Mesothelial cell of epicardium (in vitro differentiated cells): ENCODE measurements around the gene LEFTY1. TPM values are rescaled to one million over a fixed set of nuclear protein-coding genes. Genes with fewer than 3 reads are reported as not detected.
"Not testable (repeated sequence)": the region's sequence is repeated elsewhere in the genome, so short reads cannot be mapped to it uniquely, and the experiment has no call there.

Experiments used
- DNase-seq, 2 experiments: peaks; one replicate each; pipeline ENCODE4 v3.0.0; 2021; ENCODE audit warnings: low spot score in 2 of 2; ENCODE audit not compliant: unreplicated experiment in 2 of 2
- H3K27ac Mint-ChIP-seq: 2 replicates; pipeline ENCODE4 v1.8.0; 2021; ENCODE audit warnings: mixed read lengths
- H3K27me3 Mint-ChIP-seq: 2 replicates; pipeline ENCODE4 v1.8.0; 2021; ENCODE audit warnings: low read depth, mixed read lengths
- H3K36me3 Mint-ChIP-seq: 2 replicates; pipeline ENCODE4 v1.8.0; 2021; ENCODE audit warnings: mixed read lengths
- H3K4me1 Mint-ChIP-seq: 2 replicates; pipeline ENCODE4 v1.8.0; 2021; ENCODE audit warnings: mixed read lengths
- H3K4me3 Mint-ChIP-seq: 2 replicates; pipeline ENCODE4 v1.8.0; 2021; ENCODE audit warnings: mild to moderate bottlenecking, moderate library complexity, mixed read lengths
- H3K9me3 Mint-ChIP-seq: 2 replicates; pipeline ENCODE4 v1.8.0; 2021; ENCODE audit warnings: mixed read lengths
- total RNA-seq: library from RNA; stranded (reverse); gene quantifications from 3 replicates; pipeline ENCODE4 v1.2.1, GENCODE V29; 2021
- TF ChIP-seq, protein P1 (sequence below): fragments of 200-600 bp; sonication (generic); IDR thresholded peaks from one replicate; pipeline ENCODE4 v1.5.0; 2021; ENCODE audit warnings: antibody characterized with exemption; ENCODE audit not compliant: unreplicated experiment

The LEFTY1 gene
- total RNA-seq, 1 donor from 2014 or later, result 1.6 TPM

DNA sequence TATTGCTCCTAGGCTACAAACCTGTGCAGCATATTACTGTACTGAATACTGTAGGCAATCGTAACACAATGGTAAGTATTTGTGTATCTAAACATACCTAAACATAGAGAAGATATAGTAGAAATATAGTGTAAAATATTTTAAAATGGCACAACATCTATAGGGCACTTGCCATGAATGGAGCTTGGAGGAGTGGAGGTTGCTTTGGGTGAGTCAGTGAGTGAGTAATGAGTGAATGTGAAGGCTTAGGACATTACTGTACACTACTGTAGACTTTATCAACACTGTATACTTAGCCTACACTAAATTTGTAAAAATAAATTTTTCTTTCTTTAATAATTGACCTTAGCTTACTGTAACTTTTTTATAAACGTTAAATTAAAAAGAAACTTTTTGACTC is 44.1 kb upstream of the LEFTY1 start:
- no peak for DNase-seq
- Mint-ChIP-seq H3K27ac (no peak overlapping the region), H3K4me1 (peaks cover 10% of the 10 kb centered on the region), H3K36me3 (no peaks in the 10 kb centered on the region), H3K4me3 (no peak overlapping the region), H3K27me3 (no peaks in the 10 kb centered on the region), H3K9me3 (no peaks in the 10 kb centered on the region)
- TF ChIP-seq, protein P1, sequence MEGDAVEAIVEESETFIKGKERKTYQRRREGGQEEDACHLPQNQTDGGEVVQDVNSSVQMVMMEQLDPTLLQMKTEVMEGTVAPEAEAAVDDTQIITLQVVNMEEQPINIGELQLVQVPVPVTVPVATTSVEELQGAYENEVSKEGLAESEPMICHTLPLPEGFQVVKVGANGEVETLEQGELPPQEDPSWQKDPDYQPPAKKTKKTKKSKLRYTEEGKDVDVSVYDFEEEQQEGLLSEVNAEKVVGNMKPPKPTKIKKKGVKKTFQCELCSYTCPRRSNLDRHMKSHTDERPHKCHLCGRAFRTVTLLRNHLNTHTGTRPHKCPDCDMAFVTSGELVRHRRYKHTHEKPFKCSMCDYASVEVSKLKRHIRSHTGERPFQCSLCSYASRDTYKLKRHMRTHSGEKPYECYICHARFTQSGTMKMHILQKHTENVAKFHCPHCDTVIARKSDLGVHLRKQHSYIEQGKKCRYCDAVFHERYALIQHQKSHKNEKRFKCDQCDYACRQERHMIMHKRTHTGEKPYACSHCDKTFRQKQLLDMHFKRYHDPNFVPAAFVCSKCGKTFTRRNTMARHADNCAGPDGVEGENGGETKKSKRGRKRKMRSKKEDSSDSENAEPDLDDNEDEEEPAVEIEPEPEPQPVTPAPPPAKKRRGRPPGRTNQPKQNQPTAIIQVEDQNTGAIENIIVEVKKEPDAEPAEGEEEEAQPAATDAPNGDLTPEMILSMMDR, result no peak

DNA sequence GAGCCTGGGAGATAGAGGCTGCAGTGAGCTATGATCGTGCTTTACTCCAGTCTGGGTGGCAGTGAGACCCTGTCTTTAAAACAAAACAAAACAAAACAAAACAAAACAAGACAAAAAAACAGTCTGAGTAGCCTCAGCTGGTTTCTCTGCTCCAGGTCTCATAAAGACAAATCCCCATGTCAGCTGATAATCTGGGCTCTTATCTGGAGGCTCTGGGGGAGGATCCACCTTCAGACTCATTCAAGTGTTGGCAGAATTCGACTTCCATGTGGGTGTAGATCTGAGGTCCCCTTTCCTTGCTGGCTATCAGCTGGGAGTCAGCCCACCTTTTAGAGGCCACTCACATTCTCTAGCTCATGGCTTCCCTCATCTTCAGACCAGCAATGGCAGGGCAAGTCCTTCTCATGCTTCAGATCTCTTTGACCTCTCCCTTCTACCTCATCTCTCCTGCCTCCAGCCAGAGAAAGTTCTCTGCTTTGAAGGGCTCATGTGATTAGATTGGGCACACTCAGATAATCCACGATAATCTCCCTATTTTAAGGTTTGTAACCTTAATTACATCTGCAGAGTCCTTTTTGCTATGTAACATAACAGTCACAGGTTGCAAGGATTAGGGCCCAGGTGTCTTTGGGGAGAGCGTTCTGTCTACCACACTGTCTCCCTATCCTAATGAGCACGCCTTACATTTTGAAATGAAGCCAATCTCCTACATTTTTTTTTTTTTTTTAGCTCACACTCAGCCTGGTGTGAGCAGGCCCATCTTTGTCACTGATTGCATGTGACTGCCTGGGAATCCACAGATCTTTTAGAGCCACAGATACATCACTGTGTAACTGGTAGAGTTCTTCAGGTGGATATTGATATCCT is 42.6 kb upstream of the LEFTY1 start:
- H3K27ac Mint-ChIP-seq, result no peak overlapping the region
- no peak for DNase-seq

DNA sequence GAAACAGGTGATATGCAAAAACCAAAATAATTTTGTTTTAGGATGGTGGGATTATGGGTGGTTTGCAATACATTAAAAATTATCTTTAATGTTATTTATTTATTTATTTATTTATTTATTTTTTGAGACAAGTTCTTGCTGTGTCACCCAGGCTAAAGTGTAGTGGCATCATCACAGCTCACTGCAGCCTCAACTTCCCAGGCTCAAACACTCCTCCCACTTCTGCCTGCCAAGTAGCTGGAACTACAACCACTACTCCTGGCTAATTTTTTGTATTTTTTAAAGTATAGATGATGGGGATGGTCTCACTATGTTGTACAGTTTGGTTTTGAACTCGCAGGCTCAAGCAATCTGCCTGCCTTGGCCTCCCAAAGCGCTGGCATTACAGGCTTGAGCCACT is 41.6 kb upstream of the LEFTY1 start:
- H3K9me3 Mint-ChIP-seq, result no peaks in the 10 kb centered on the region
- TF ChIP-seq, protein P1, result no peak
- H3K27ac Mint-ChIP-seq, result no peak overlapping the region
- H3K4me3 Mint-ChIP-seq, result no peak overlapping the region
- peaks cover 8% of the 10 kb centered on the region for H3K4me1 Mint-ChIP-seq
- H3K36me3 Mint-ChIP-seq, result no peaks in the 10 kb centered on the region
- DNase-seq, result no peak
- H3K27me3 Mint-ChIP-seq, result no peaks in the 10 kb centered on the region

More for the DNA sequence above, 42.6 kb upstream of the LEFTY1 start:
- no peak overlapping the region for H3K4me3 Mint-ChIP-seq
- H3K4me1 Mint-ChIP-seq, result peaks cover 10% of the 10 kb centered on the region
- TF ChIP-seq, protein P1, result no peak
- H3K36me3 Mint-ChIP-seq, result no peaks in the 10 kb centered on the region
- no peaks in the 10 kb centered on the region for H3K27me3 Mint-ChIP-seq
- H3K9me3 Mint-ChIP-seq, result no peaks in the 10 kb centered on the region

DNA sequence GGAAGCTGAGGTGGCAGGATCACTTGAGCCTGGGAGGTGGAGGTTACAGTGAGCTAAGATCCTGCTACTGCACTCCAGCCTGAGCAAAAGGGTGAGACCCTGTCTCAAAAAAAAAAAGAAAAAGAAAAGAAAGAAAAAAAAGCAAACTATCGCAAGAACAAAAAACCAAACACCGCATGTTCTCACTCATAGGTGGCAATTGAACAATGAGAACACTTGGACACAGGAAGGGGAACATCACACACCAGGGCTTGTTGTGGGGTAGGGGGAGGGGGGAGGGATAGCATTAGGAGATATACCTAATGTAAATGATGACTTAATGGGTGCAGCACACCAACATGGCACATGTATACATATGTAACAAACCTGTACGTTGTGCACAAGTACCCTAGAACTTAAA is 40.5 kb upstream of the LEFTY1 start:
- H3K36me3 Mint-ChIP-seq, H3K9me3 Mint-ChIP-seq, H3K27ac Mint-ChIP-seq, H3K4me1 Mint-ChIP-seq, H3K27me3 Mint-ChIP-seq, H3K4me3 Mint-ChIP-seq, DNase-seq: not testable (repeated sequence)

DNA sequence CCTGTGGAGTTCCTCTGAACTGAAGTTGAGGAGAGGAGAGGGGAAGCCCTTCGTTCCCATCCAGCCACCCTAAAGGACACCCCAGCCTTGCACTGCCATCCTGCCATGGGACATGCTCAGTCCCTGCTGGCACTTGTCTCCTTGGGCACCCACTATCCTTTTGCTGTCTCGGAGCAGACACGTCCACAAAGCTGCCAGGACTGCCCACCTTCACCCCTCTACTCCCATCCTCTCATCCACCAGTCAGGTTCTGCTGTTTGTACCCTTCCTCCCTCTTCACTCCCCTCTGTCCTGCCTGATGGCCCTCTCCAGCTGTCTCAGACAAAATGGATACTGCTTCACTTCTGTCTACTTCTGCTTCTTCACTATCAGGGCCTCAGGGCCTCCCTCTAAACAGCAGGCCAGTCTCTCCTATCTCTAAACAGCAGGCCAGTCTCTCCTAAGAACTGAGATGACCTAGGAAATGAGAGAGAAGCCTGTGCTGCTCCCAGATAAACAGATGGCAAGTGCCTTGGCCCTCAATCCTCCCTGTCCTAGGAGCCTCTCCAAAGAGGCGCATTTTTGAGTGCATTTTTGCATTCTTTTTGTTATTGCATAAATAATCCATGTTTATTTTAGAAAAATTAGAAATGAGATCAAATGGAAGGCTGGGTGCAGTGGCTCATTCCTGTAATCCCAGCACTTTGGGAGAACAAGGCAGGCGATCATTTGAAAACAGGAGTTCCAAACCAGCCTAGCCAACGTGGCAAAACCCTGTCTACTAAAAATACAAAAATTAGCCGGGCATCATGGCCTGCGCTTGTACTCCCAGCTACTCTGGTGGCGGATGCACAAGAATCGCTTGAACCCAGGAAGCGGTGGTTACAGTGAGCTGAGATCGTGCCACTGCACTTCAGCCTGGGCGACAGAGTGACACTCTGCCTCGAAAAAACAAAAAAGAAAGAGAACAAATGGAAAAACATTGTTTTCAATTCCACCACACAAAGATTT is 39.5 kb upstream of the LEFTY1 start:
- H3K9me3 Mint-ChIP-seq, result no peaks in the 10 kb centered on the region
- DNase-seq, result no peak
- H3K36me3 Mint-ChIP-seq, result no peaks in the 10 kb centered on the region
- H3K27me3 Mint-ChIP-seq, result no peaks in the 10 kb centered on the region
- TF ChIP-seq, protein P1, result no peak
- H3K4me1 Mint-ChIP-seq, result peaks cover 12% of the 10 kb centered on the region
- no peak overlapping the region for H3K4me3 Mint-ChIP-seq
- peak overlapping the region; percentile 17 for H3K27ac Mint-ChIP-seq
